GM19372 (cell line): ENCODE data around the gene CPEB2.
"Not testable (repeated sequence)": the region's sequence is repeated elsewhere in the genome, so short reads cannot be mapped to it uniquely, and the experiment has no call there.

Source experiments
- ATAC-seq: cut with Tn5 transposase; IDR thresholded peaks from one replicate; pipeline ENCODE4 v1.9.1; 2021; ENCODE audit warnings: mild to moderate bottlenecking, low read depth, moderate library complexity; ENCODE audit not compliant: unreplicated experiment

CPEB2 gene

GRCh38 chr4:15042529-15043167 lies 40.4 kb downstream of the CPEB2 start:
- ATAC-seq = no peak

GRCh38 chr4:15043226-15043625 lies 40.9 kb downstream of the CPEB2 start:
- no peak for ATAC-seq

GRCh38 chr4:15043922-15044321 lies 41.6 kb downstream of the CPEB2 start:
- ATAC-seq = no peak

- ATAC-seq = no peak
These were observed 52.3 kb downstream of the CPEB2 start for GRCh38 chr4:15054541-15054940.

GRCh38 chr4:15060213-15060612 lies 57.9 kb downstream of the CPEB2 start:
- no peak for ATAC-seq

GRCh38 chr4:15063341-15063740 lies 61.1 kb downstream of the CPEB2 start:
- no peak for ATAC-seq

- no peak for ATAC-seq
These were observed 63.2 kb downstream of the CPEB2 start for GRCh38 chr4:15065516-15065915.

GRCh38 chr4:15066140-15066539 lies 63.9 kb downstream of the CPEB2 start:
- no peak for ATAC-seq

- no peak for ATAC-seq
These were observed 66.0 kb downstream of the CPEB2 start for GRCh38 chr4:15068298-15068697.

GRCh38 chr4:15075875-15076274 lies 73.6 kb downstream of the CPEB2 start:
- ATAC-seq = no peak

GRCh38 chr4:15077969-15078368 lies 75.7 kb downstream of the CPEB2 start:
- no peak for ATAC-seq

- no peak for ATAC-seq
These were observed 76.7 kb downstream of the CPEB2 start for GRCh38 chr4:15078682-15079642.

- no peak for ATAC-seq
These were observed 82.5 kb downstream of the CPEB2 start for GRCh38 chr4:15084780-15085179.

GRCh38 chr4:15085762-15086161 lies 83.5 kb downstream of the CPEB2 start:
- ATAC-seq = not testable (repeated sequence)

- not testable (repeated sequence) for ATAC-seq
These were observed 84.0 kb downstream of the CPEB2 start for GRCh38 chr4:15086259-15086658.

GRCh38 chr4:15088394-15089035 lies 86.2 kb downstream of the CPEB2 start:
- ATAC-seq = no peak

GRCh38 chr4:15089979-15090378 lies 87.7 kb downstream of the CPEB2 start:
- no peak for ATAC-seq

GRCh38 chr4:15100380-15100779 lies 98.1 kb downstream of the CPEB2 start:
- no peak for ATAC-seq

- ATAC-seq = no peak
These were observed 98.9 kb downstream of the CPEB2 start for GRCh38 chr4:15100994-15101695.

- no peak for ATAC-seq
These were observed 102.5 kb downstream of the CPEB2 start for GRCh38 chr4:15104825-15105224.

GRCh38 chr4:15106399-15106798 lies 104.1 kb downstream of the CPEB2 start:
- ATAC-seq = no peak
